Sigmoid colon (tissue), 7 donors: ENCODE data around the gene RIN1. TPM values are rescaled to one million over a fixed set of nuclear protein-coding genes. Genes with fewer than 3 reads are reported as not detected.

Experiments used
- DNase-seq: peaks from one replicate; pipeline ENCODE4 v3.0.0-alpha.2; 2019
- H3K27ac ChIP-seq, 4 donors: fragments of 200-600 bp; sonication (generic); one replicate each; pipeline ENCODE4 v1.5.1; 2016 to 2019; ENCODE audit warnings: mild to moderate bottlenecking in 1 of 4
- H3K27me3 ChIP-seq, 3 donors: fragments of 200-600 bp; sonication (generic); one replicate each; pipeline ENCODE4 v1.5.1; 2019; ENCODE audit warnings: mild to moderate bottlenecking in 1 of 3
- H3K36me3 ChIP-seq, 4 donors: fragments of 200-600 bp; sonication (generic); one replicate each; pipeline ENCODE4 v1.5.1; 2016 to 2019
- H3K4me1 ChIP-seq, 4 donors: fragments of 200-600 bp; sonication (generic); one replicate each; pipeline ENCODE4 v1.5.1; 2017 to 2019
- H3K4me3 ChIP-seq, 4 donors: fragments of 200-600 bp; sonication (generic); one replicate each; pipeline ENCODE4 v1.5.1; 2017 to 2019; ENCODE audit warnings: mild to moderate bottlenecking in 2 of 4, moderate library complexity in 1 of 4
- H3K9me3 ChIP-seq, 4 donors: fragments of 200-600 bp in 3 of 4; sonication (generic) in 3 of 4; one replicate each; pipeline versions ENCODE4 v1.5.1 to v1.6.1; 2013 to 2019
- EP300 ChIP-seq, 4 donors: sonication (generic); formaldehyde crosslinking; IDR thresholded peaks; one replicate each; pipeline ENCODE4 v1.6.1; 2017; ENCODE audit warnings: antibody characterized with exemption in 4 of 4
- POLR2A ChIP-seq, 2 donors: fragments of 450-650 bp; IDR thresholded peaks; one replicate each; pipeline ENCODE4 v1.6.1; 2016; ENCODE audit warnings: antibody characterized with exemption in 2 of 2, mild to moderate bottlenecking in 2 of 2, moderate library complexity in 2 of 2
- POLR2AphosphoS5 ChIP-seq, 4 donors: sonication (generic); formaldehyde crosslinking; IDR thresholded peaks; one replicate each; pipeline ENCODE4 v1.6.1; 2017; ENCODE audit warnings: antibody characterized with exemption in 4 of 4
- WGBS, 2 donors: extraction: QIAGEN DNeasy Blood & Tissue Kit; methylation state at CpG; one replicate each; pipeline ENCODE4 v1.1.7; 2013; 5-methylcytosine and 5-hydroxymethylcytosine counted together
- intact Hi-C: fragments of 100-400 bp; cut with DNase I; formaldehyde crosslinking; loops from one replicate; pipeline ENCODE4 v1.15.1; 2023
- polyA plus RNA-seq, 3 donors: library from polyadenylated mRNA; stranded (reverse); fragments of 200-250 nt; gene quantifications; one replicate each; pipeline ENCODE4 v1.2.3, GENCODE V29; 2013
- total RNA-seq, 4 donors: library from RNA; depleted of rRNA; stranded (reverse); fragments of >200 nt; gene quantifications; one replicate each; pipeline ENCODE4 v1.1.0, GENCODE V29; 2016
- TF ChIP-seq, protein P1 (sequence below), 4 experiments: fragments of 450-650 bp in 3 of 4; fragments of 200-600 bp in 1 of 4; IDR thresholded peaks; one replicate each; pipeline ENCODE4 v1.5.1; 2016 to 2019; ENCODE audit warnings: antibody characterized with exemption in 4 of 4, mild to moderate bottlenecking in 3 of 4, moderate library complexity in 2 of 4
- donor health status: healthy with polysubstance abuse.
- donor health status: Bipolar disorder and iron deficiency.
- donor health status: healthy.

The RIN1 gene
- total and polyA plus RNA-seq, 7 donors = 0.68 to 10.2 (median 2.9) TPM

DNA sequence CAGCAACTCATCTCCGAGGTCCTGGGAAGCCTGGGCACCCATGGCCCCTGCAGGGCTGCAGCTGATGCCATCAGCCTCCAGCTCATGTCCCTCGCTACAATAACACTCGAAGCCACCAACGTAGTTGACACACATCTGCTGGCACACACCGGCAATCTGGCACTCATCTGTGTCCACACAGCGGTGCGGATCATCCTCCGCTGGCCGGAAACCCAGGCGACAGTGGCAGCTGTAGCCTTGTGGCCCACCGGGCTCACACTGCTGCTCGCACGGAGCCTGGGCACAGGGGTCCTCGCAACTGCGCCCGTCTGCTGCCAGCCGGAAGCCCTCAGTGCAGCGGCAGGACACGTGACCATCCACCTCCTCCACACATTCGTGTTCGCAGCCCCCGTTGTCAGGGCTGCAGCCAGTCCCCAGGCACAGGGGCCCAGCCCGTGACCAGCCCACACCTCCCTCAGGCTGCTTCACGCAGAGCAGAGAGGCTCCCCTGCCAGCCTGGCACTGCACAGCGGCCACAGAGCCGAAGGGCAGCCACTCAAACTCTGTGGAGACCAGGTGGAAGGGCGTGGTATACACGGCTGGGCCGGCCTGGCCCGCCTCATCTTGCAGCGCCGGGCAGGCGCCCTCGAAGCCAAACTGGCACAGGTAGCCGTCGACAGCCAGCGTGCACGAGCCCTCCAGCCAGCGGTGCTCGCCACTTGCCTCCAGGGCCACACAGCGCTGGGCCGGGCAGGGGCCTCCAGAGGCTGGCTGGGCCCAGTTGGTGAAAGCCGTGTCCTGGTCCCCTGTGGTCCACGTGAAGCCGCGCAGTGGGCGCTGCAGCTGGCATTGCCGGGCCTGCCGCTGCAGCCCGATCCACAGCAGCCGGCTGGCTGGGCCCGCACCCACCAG, 20.1 kb downstream of the RIN1 start:
- 70 to 71% methylated on average over 52 of the region's 52 CpGs for WGBS, 2 donors
- peak overlapping the region; percentile 86 to 94 (median 90) for H3K27ac ChIP-seq
- H3K9me3 ChIP-seq = no peaks in the 10 kb centered on the region
- intact Hi-C loops = no loop called here
- peaks cover 0 to 67% (median 61%) of the 10 kb centered on the region in 4 donors for H3K4me1 ChIP-seq
- TF ChIP-seq POLR2AphosphoS5 (IDR thresholded peaks at IDR 0.05) (no peak), EP300 (IDR thresholded peaks at IDR 0.05) (no peak), POLR2A (IDR thresholded peaks at IDR 0.05) (no peak)
- TF ChIP-seq, protein P1, sequence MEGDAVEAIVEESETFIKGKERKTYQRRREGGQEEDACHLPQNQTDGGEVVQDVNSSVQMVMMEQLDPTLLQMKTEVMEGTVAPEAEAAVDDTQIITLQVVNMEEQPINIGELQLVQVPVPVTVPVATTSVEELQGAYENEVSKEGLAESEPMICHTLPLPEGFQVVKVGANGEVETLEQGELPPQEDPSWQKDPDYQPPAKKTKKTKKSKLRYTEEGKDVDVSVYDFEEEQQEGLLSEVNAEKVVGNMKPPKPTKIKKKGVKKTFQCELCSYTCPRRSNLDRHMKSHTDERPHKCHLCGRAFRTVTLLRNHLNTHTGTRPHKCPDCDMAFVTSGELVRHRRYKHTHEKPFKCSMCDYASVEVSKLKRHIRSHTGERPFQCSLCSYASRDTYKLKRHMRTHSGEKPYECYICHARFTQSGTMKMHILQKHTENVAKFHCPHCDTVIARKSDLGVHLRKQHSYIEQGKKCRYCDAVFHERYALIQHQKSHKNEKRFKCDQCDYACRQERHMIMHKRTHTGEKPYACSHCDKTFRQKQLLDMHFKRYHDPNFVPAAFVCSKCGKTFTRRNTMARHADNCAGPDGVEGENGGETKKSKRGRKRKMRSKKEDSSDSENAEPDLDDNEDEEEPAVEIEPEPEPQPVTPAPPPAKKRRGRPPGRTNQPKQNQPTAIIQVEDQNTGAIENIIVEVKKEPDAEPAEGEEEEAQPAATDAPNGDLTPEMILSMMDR (IDR thresholded peaks at IDR 0.05) = no peak
- no peaks in the 10 kb centered on the region for H3K27me3 ChIP-seq
- peak overlapping the region; percentile 42 to 60 (median 52) for H3K4me3 ChIP-seq
- DNase-seq = no peak
- no peaks in the 10 kb centered on the region for H3K36me3 ChIP-seq

DNA sequence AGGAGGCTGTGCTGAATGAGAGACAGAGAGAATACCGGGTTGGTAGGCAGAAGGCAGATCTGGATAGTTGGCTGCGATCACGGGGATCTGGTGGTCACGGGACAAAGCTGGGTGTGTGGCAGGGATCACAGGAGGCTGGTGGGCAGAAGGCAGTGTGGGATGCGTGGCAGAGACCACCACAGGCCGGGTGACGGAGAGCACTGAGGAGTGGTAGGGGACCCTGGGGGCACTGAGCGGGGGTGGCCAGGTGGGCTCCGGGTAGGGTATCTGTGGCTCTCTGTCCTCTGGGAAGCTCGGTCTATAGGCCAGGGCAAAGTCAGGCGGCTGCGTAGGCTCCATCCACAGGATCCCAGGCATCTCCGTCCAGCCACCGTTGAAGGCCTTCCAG, 20.7 kb downstream of the RIN1 start:
- Histone ChIP-seq H3K9me3 (no peaks in the 10 kb centered on the region), H3K4me3 (peak overlapping the region; percentile 42 to 60 (median 52)), H3K4me1 (peaks cover 0 to 67% (median 61%) of the 10 kb centered on the region in 4 donors), H3K36me3 (no peaks in the 10 kb centered on the region), H3K27me3 (no peaks in the 10 kb centered on the region), H3K27ac (peak overlapping the region; percentile 86 to 94 (median 90))
- TF ChIP-seq POLR2AphosphoS5 (IDR thresholded peaks at IDR 0.05) (no peak), EP300 (IDR thresholded peaks at IDR 0.05) (no peak), POLR2A (IDR thresholded peaks at IDR 0.05) (no peak)
- TF ChIP-seq, protein P1 (IDR thresholded peaks at IDR 0.05) = no peak
- intact Hi-C loops = no loop called here
- WGBS, 2 donors = 76 to 87% methylated on average over 14 of the region's 14 CpGs
- no peak for DNase-seq

GRCh38 chr11:66314561-66315497, 21.4 kb downstream of the RIN1 start:
- H3K4me3 ChIP-seq = peak overlapping the region in 3 of 4 donors; percentile 47 to 60 (median 58)
- intact Hi-C loops = no loop called here

DNA sequence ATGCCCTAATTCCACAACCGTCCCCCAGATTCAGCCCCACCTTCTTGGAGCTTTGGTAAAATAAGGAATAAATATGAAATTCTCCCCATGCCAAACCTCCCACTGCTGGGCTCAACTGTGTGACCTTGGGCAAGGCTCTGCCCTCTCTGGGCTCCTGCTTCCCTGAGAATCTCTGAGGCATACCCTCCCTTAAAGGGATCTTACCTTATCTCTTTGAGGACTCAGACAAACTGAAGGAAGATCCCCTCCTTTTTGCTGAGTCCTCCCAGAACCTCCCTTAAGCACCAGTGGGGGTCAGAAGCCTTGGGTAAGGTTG, 22.1 kb downstream of the RIN1 start:
- Histone ChIP-seq H3K27ac (peak overlapping the region; percentile 86 to 94 (median 90)), H3K27me3 (no peaks in the 10 kb centered on the region), H3K4me1 (peaks cover 0 to 67% (median 61%) of the 10 kb centered on the region in 4 donors), H3K9me3 (no peaks in the 10 kb centered on the region), H3K36me3 (no peaks in the 10 kb centered on the region), H3K4me3 (peak overlapping the region; percentile 21 to 58 (median 52))
- WGBS, 2 donors = 84 to 92% methylated on average over 1 of the region's 1 CpG
- no peak for DNase-seq
- TF ChIP-seq EP300 (IDR thresholded peaks at IDR 0.05) (no peak), POLR2AphosphoS5 (IDR thresholded peaks at IDR 0.05) (no peak), POLR2A (IDR thresholded peaks at IDR 0.05) (no peak)
- TF ChIP-seq, protein P1 (IDR thresholded peaks at IDR 0.05) = no peak
- intact Hi-C loops = no loop called here

More at GRCh38 chr11:66314561-66315497, 21.4 kb downstream of the RIN1 start:
- DNase-seq = no peak
- Histone ChIP-seq H3K9me3 (no peaks in the 10 kb centered on the region), H3K4me1 (peaks cover 0 to 67% (median 61%) of the 10 kb centered on the region in 4 donors), H3K36me3 (no peaks in the 10 kb centered on the region), H3K27me3 (no peaks in the 10 kb centered on the region), H3K27ac (peak overlapping the region; percentile 86 to 94 (median 90))
- 84 to 90% methylated on average over 17 of the region's 17 CpGs for WGBS, 2 donors
- TF ChIP-seq POLR2A (IDR thresholded peaks at IDR 0.05) (no peak), EP300 (IDR thresholded peaks at IDR 0.05) (no peak), POLR2AphosphoS5 (IDR thresholded peaks at IDR 0.05) (no peak)
- TF ChIP-seq, protein P1 (IDR thresholded peaks at IDR 0.05) = no peak
